ENCODE measurements around the gene SGCA. TPM values are rescaled to one million over a fixed set of nuclear protein-coding genes. Genes with fewer than 3 reads are reported as not detected.

SGCA gene
- total and polyA plus RNA-seq, 10 of the 15 experiments (the other 5 are each of a cell fraction or from before 2014, with no cell fraction given): 0.13 to 2.2 (median 0.50) TPM; not detected in 2

DNA sequence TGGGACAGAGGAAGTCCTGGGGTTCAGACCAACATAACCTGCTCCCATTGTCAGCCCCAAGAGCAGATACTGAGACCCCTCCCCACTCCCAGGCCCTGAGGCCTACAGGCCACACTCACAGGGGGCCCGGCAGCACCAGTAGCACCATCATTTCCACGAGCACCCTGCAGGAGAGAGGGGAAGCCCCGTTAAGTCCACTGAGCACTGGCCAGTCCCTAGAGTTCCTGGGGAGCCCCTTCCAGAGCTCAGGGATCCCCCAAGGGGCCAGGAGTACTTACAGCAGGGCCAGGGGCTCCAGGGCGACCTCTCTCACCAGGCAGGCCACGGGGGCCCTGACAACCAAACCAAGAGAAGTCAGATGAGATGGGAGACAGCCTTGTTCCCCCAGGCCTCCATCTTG, 30.2 kb downstream of the SGCA start:
- Histone ChIP-seq H3K27me3 (replicated peaks in 1 of 2; ENCODE audit: control insufficient read depth in 2 of 2, insufficient read depth in 2 of 2, low read length in 1 of 2) (peaks cover 2 to 3% of the 10 kb centered on the region in 2 experiments; a peak in 3 of 4 replicates), H2AFZ (ENCODE audit: control insufficient read depth, low read depth, low read length) (no peak overlapping the region), H3K9ac (ENCODE audit: control insufficient read depth, insufficient read depth, low read length) (no peak overlapping the region), H3K27ac (ENCODE audit: control insufficient read depth, insufficient read depth) (no peak overlapping the region), H3K4me3 (no peak overlapping the region), H3K4me1 (ENCODE audit: control insufficient read depth, insufficient read depth, low read length) (peaks cover 25% of the 10 kb centered on the region), H3K79me2 (ENCODE audit: control insufficient read depth, insufficient read depth, low read length) (no peaks in the 10 kb centered on the region; the same call in 1 of the 2 replicates), H4K20me1 (ENCODE audit: control insufficient read depth, insufficient read depth) (no peaks in the 10 kb centered on the region), H3K4me2 (ENCODE audit: control insufficient read depth, insufficient read depth) (no peak overlapping the region), H3K36me3 (ENCODE audit: control insufficient read depth in 2 of 2, insufficient read depth in 2 of 2, low read length in 1 of 2) (no peaks in the 10 kb centered on the region), H3K9me3 (replicated peaks; ENCODE audit: control insufficient read depth, insufficient read depth, low read length) (no peaks in the 10 kb centered on the region)
- WGBS (ENCODE audit: insufficient coverage, insufficient replicate concordance, low lambda C conversion rate, missing lambda C conversion rate): 0% methylated on average over 4 of the region's 5 CpGs
- ATAC-seq (no peak), DNase-seq (ENCODE audit: low read depth, low spot score) (no peak), FAIRE-seq (no peak)
- TF ChIP-seq RAD51 (IDR thresholded peaks at IDR 0.05): no peak
- no peak for TF ChIP-seq POLR2AphosphoS2 (IDR thresholded peaks at IDR 0.05; ENCODE audit: low read depth, low read length)
- no peak for TF ChIP-seq MYC (IDR thresholded peaks at IDR 0.05; ENCODE audit: insufficient read depth, insufficient read length, insufficient replicate concordance, low read length, severe bottlenecking)
- TF ChIP-seq HDAC2 (IDR thresholded peaks at IDR 0.05): no peak
- TF ChIP-seq PAX5 (IDR thresholded peaks at IDR 0.05; ENCODE audit: borderline replicate concordance, low read depth, low read length): no peak
- no peak for TF ChIP-seq SIN3A (IDR thresholded peaks at IDR 0.05; ENCODE audit: low read depth, low read length)
- TF ChIP-seq NR2F1 (conservative IDR thresholded peaks at IDR 0.05): no peak
- TF ChIP-seq, protein P1, sequence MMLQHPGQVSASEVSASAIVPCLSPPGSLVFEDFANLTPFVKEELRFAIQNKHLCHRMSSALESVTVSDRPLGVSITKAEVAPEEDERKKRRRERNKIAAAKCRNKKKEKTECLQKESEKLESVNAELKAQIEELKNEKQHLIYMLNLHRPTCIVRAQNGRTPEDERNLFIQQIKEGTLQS (IDR thresholded peaks at IDR 0.05; ENCODE audit: borderline replicate concordance, extremely low read depth, low read depth, low read length): no peak
- TF ChIP-seq, protein P2, sequence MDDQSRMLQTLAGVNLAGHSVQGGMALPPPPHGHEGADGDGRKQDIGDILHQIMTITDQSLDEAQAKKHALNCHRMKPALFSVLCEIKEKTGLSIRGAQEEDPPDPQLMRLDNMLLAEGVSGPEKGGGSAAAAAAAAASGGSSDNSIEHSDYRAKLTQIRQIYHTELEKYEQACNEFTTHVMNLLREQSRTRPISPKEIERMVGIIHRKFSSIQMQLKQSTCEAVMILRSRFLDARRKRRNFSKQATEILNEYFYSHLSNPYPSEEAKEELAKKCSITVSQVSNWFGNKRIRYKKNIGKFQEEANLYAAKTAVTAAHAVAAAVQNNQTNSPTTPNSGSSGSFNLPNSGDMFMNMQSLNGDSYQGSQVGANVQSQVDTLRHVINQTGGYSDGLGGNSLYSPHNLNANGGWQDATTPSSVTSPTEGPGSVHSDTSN (IDR thresholded peaks at IDR 0.05; ENCODE audit: insufficient replicate concordance, low read depth, low read length): no peak
- TF ChIP-seq HDAC6 (IDR thresholded peaks at IDR 0.05; ENCODE audit: unreplicated experiment): no peak
- TF ChIP-seq, protein P3, sequence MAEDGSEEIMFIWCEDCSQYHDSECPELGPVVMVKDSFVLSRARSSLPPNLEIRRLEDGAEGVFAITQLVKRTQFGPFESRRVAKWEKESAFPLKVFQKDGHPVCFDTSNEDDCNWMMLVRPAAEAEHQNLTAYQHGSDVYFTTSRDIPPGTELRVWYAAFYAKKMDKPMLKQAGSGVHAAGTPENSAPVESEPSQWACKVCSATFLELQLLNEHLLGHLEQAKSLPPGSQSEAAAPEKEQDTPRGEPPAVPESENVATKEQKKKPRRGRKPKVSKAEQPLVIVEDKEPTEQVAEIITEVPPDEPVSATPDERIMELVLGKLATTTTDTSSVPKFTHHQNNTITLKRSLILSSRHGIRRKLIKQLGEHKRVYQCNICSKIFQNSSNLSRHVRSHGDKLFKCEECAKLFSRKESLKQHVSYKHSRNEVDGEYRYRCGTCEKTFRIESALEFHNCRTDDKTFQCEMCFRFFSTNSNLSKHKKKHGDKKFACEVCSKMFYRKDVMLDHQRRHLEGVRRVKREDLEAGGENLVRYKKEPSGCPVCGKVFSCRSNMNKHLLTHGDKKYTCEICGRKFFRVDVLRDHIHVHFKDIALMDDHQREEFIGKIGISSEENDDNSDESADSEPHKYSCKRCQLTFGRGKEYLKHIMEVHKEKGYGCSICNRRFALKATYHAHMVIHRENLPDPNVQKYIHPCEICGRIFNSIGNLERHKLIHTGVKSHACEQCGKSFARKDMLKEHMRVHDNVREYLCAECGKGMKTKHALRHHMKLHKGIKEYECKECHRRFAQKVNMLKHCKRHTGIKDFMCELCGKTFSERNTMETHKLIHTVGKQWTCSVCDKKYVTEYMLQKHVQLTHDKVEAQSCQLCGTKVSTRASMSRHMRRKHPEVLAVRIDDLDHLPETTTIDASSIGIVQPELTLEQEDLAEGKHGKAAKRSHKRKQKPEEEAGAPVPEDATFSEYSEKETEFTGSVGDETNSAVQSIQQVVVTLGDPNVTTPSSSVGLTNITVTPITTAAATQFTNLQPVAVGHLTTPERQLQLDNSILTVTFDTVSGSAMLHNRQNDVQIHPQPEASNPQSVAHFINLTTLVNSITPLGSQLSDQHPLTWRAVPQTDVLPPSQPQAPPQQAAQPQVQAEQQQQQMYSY (CRISPR knock-in tag; IDR thresholded peaks at IDR 0.05): no peak
- no peak for TF ChIP-seq TCF3 (IDR thresholded peaks at IDR 0.05; ENCODE audit: borderline replicate concordance, insufficient read depth, low read depth, low read length)
- no peak for TF ChIP-seq KLF5 (IDR thresholded peaks at IDR 0.05; ENCODE audit: partially characterized antibody)
- TF ChIP-seq NBN (IDR thresholded peaks at IDR 0.05): no peak
- BruUV-seq (replicated peaks): no TSS peak
- ChIA-PET POLR2A (interaction anchor here (1.8 to 5.1 kb wide), 2 partner anchors 26 to 28 kb away, joined by 6 to 28 read pairs; no protein-coding TSS in a partner anchor), CTCF (interaction anchor here (1.2 to 10.1 kb wide), 10 partner anchors 8 to 102 kb away, joined by 3 to 514 read pairs (median 6); partner anchors contain the start of genes SGCA and TMEM92), SMC1A (ENCODE audit: uncharacterized antibody, unreplicated experiment) (interaction anchor here (0.8 to 6.3 kb wide), 10 partner anchors 15 to 102 kb away, joined by 3 to 177 read pairs (median 5); partner anchors contain the start of gene SGCA), RAD21 (ENCODE audit: unreplicated experiment) (interaction anchor here (1.1 to 8.8 kb wide), 9 partner anchors 18 to 115 kb away, joined by 3 to 176 read pairs (median 5); partner anchors contain the start of gene SGCA)
- intact Hi-C loops (cut with micrococcal nuclease; ENCODE audit: unreplicated experiment): no loop called here
- in situ Hi-C loops (cut with MboI): loop anchor here (5.0 to 10.0 kb wide), 2 partner anchors 34 to 99 kb away; no protein-coding TSS in a partner anchor

Measured in GM12878 (cell line).